ENCODE measurements around the gene CHST3. TPM values are rescaled to one million over a fixed set of nuclear protein-coding genes. Genes with fewer than 3 reads are reported as not detected.

CHST3 gene
- total RNA-seq, 1 donor from 2014 or later: 12.9 TPM

DNA sequence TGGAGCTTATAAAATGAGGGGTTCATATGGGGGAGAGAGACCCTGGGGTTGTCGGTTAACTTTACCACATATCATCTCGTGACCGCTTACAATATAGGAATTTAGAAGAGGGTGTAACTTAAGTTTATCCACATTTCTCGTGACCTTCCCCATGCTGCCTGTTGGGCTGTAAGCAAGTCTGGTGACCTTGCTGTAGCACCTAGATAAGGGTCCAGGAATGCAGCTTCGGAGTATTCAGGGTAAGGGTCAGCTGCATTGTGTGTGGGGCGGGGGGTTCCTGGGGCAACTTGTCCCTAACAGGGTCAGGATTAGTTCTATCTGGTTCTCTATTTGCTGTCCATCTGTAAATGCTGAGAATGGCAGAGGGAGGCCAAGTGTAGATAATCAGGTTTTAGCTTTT is 1.3 kb upstream of the CHST3 start:
- H3K27me3 Mint-ChIP-seq: no peaks in the 10 kb centered on the region
- peaks cover 6% of the 10 kb centered on the region for H3K9me3 Mint-ChIP-seq (ENCODE audit: low read depth)
- H3K36me3 Mint-ChIP-seq (ENCODE audit: insufficient read depth): peaks cover 4% of the 10 kb centered on the region
- TF ChIP-seq CTCF (IDR thresholded peaks at IDR 0.05; ENCODE audit: unreplicated experiment): no peak
- DNase-seq (ENCODE audit: low spot score, unreplicated experiment): no peak
- H3K27ac Mint-ChIP-seq: peak overlapping the region; percentile 85
- H3K4me1 Mint-ChIP-seq (ENCODE audit: low read depth): peaks cover 26% of the 10 kb centered on the region
- H3K4me3 Mint-ChIP-seq (ENCODE audit: low read depth): peak overlapping the region; percentile 90

DNA sequence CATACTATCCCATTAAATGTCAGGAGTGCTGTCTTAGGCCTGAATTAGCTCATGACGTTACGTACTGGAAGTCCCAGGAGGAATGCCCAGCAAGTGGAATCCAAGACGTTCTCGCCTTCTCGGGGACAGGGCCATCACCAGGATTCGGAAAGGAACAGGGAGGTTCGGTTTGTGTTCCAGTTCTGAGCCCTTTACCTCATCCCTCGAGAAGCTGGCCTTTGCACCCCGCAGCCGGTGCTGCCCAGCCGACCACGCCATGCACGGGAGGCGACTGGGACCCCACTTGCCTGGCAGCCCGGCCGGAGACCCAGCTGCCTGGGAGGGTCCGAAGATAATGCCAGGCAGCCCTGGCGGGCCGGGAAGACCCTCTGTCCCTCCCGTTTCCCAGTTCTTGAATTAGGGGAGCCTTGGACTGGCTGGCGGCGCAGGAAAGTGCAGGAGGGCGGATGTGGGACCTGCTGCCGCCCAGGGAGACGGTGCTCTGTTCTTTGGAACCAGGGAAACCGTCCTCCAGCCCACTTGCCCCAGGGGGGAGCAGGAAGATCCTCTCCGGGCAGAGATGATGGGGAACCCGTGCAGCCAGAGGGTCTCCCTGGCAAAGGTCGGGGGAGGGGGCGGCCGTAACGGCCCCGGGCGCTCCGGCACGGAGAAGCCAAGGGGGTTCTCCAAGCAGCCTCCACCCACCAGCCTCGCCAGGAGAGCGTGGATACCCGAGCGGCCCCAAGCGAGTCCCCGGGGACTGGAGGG is 671 bp upstream of the CHST3 start:
- peak overlapping the region; percentile 87 for H3K27ac Mint-ChIP-seq
- DNase-seq (ENCODE audit: low spot score, unreplicated experiment): no peak

GRCh38 chr10:71964743-71965515 is 734 bp downstream of the CHST3 start:
- Mint-ChIP-seq H3K27ac (peak overlapping the region; percentile 96), H3K27me3 (no peaks in the 10 kb centered on the region), H3K4me1 (ENCODE audit: low read depth) (peaks cover 37% of the 10 kb centered on the region), H3K36me3 (ENCODE audit: insufficient read depth) (peaks cover 4% of the 10 kb centered on the region), H3K4me3 (ENCODE audit: low read depth) (peak overlapping the region; percentile 90), H3K9me3 (ENCODE audit: low read depth) (peaks cover 6% of the 10 kb centered on the region)
- TF ChIP-seq CTCF (IDR thresholded peaks at IDR 0.05; ENCODE audit: unreplicated experiment): no peak
- DNase-seq (ENCODE audit: low spot score, unreplicated experiment): peak; percentile 40

More for the DNA sequence above, 671 bp upstream of the CHST3 start:
- Mint-ChIP-seq H3K4me3 (ENCODE audit: low read depth) (peak overlapping the region; percentile 90), H3K9me3 (ENCODE audit: low read depth) (peaks cover 6% of the 10 kb centered on the region), H3K4me1 (ENCODE audit: low read depth) (peaks cover 33% of the 10 kb centered on the region), H3K27me3 (no peaks in the 10 kb centered on the region), H3K36me3 (ENCODE audit: insufficient read depth) (peaks cover 4% of the 10 kb centered on the region)
- no peak for TF ChIP-seq CTCF (IDR thresholded peaks at IDR 0.05; ENCODE audit: unreplicated experiment)

- no peak for TF ChIP-seq CTCF (IDR thresholded peaks at IDR 0.05; ENCODE audit: unreplicated experiment)
- Mint-ChIP-seq H3K4me3 (ENCODE audit: low read depth) (peak overlapping the region; percentile 90), H3K27ac (peak overlapping the region; percentile 39), H3K36me3 (ENCODE audit: insufficient read depth) (peaks cover 4% of the 10 kb centered on the region), H3K4me1 (ENCODE audit: low read depth) (peaks cover 44% of the 10 kb centered on the region), H3K27me3 (no peaks in the 10 kb centered on the region), H3K9me3 (ENCODE audit: low read depth) (peaks cover 6% of the 10 kb centered on the region)
- no peak for DNase-seq (ENCODE audit: low spot score, unreplicated experiment)
Measured at GRCh38 chr10:71965623-71966022, 1.4 kb downstream of the CHST3 start.

Measured in progenitor cell of endocrine pancreas (in vitro differentiated cells).